H1 (cell line): ENCODE results near the gene BPHL. TPM values are rescaled to one million over a fixed set of nuclear protein-coding genes. Genes with fewer than 3 reads are reported as not detected.

Experiments
- CBX5 ChIP-seq: fragments of 300-800, 300-1000 bp; sonication (generic); IDR thresholded peaks from 2 replicates; pipeline ENCODE4 v1.7.1; 2016; ENCODE audit warnings: antibody characterized with exemption, low read length, low read depth
- KDM4A ChIP-seq: IDR thresholded peaks from one replicate; pipeline ENCODE4 v1.7.1; 2012; ENCODE audit warnings: low read depth, mild to moderate bottlenecking, moderate library complexity, low read length, inconsistent platforms; ENCODE audit not compliant: severe bottlenecking
- SIX5 ChIP-seq: IDR thresholded peaks from 2 replicates; pipeline ENCODE4 v1.6.1; 2011; ENCODE audit warnings: mild to moderate bottlenecking, low read depth, low read length
- polyA plus RNA-seq, 7 experiments: library from polyadenylated mRNA; depleted of rRNA in 3 of 7; stranded (reverse) in 5 of 7; unstranded in 2 of 7; fragments of >200 nt in 5 of 7; fragments of 200-250 nt in 2 of 7; gene quantifications; 1 replicate in 5 of 7; 2 replicates in 1 of 7; 4 replicates in 1 of 7; pipeline versions ENCODE4 v1.2.1 to v1.2.3, GENCODE V29; 2011 to 2013; ENCODE audit warnings: missing spikeins in 2 of 7, mixed read lengths in 2 of 7
- total RNA-seq: library from RNA; stranded (reverse); fragmentation: NEBNext Ultra II Directional; extraction: Animal tissue kit (Norgen Biotek cat#: 25700); gene quantifications from 2 replicates; pipeline ENCODE4 v1.2.1, GENCODE V29; 2021

Gene BPHL
- total and polyA plus RNA-seq, 2 of the 8 experiments (the other 6 are each of a cell fraction or from before 2014, with no cell fraction given) = 24.4 to 36.4 TPM

GRCh38 chr6:3195695-3196497 lies 77.4 kb downstream of the BPHL start (continued):
- TF ChIP-seq SIX5 (no peak), CBX5 (no peak), KDM4A (peak; percentile 20)
